ENCODE measurements around the gene DGKQ.

GRCh38 chr4:957231-957580 is 16.2 kb downstream of the DGKQ start:
- TF ChIP-seq CTCF (IDR thresholded peaks at IDR 0.05) (no peak), POLR2A (IDR thresholded peaks at IDR 0.05) (no peak)
